Activated T-helper 1 cell treated with Interleukin-2 at 50 U/mL for 16 hours (primary cell): ENCODE results near the gene SLC22A2.
"Not testable (repeated sequence)": the region's sequence is repeated elsewhere in the genome, so short reads cannot be mapped to it uniquely, and the experiment has no call there.

Source experiments
- DNase-seq: peaks from one replicate; pipeline ENCODE4 v3.0.0-alpha.2; 2020; ENCODE audit warnings: low read depth

SLC22A2 gene

GRCh38 chr6:160258346-160259142 lies at the start of gene SLC22A2:
TSS of gene SLC22A2 (minus strand) at chr6:160258821. CDS start at chr6:160258757, 64 bp downstream.
- no peak for DNase-seq

GRCh38 chr6:160305926-160306713 lies 47.5 kb upstream of the SLC22A2 start:
- DNase-seq: no peak

- DNase-seq: no peak
Measured at GRCh38 chr6:160303806-160304205, 45.2 kb upstream of the SLC22A2 start.

GRCh38 chr6:160302431-160303082 lies 43.9 kb upstream of the SLC22A2 start:
- DNase-seq: not testable (repeated sequence)

GRCh38 chr6:160301339-160301738 lies 42.7 kb upstream of the SLC22A2 start:
- DNase-seq: no peak

- no peak for DNase-seq
Measured at GRCh38 chr6:160300076-160300695, 41.6 kb upstream of the SLC22A2 start.

GRCh38 chr6:160299559-160299958 lies 40.9 kb upstream of the SLC22A2 start:
- no peak for DNase-seq

GRCh38 chr6:160298121-160298520 lies 39.5 kb upstream of the SLC22A2 start:
- DNase-seq: no peak

GRCh38 chr6:160297310-160297709 lies 38.7 kb upstream of the SLC22A2 start:
- no peak for DNase-seq

- no peak for DNase-seq
Measured at GRCh38 chr6:160293844-160294243, 35.2 kb upstream of the SLC22A2 start.

- no peak for DNase-seq
Measured at GRCh38 chr6:160285541-160286105, 27.0 kb upstream of the SLC22A2 start.

GRCh38 chr6:160284575-160284974 lies 26.0 kb upstream of the SLC22A2 start:
- no peak for DNase-seq

GRCh38 chr6:160282444-160282843 lies 23.8 kb upstream of the SLC22A2 start:
- no peak for DNase-seq

GRCh38 chr6:160279850-160280249 lies 21.2 kb upstream of the SLC22A2 start:
- no peak for DNase-seq

- DNase-seq: no peak
Measured at GRCh38 chr6:160278786-160279310, 20.2 kb upstream of the SLC22A2 start.

- DNase-seq: no peak
Measured at GRCh38 chr6:160278311-160278710, 19.7 kb upstream of the SLC22A2 start.

GRCh38 chr6:160277546-160277945 lies 18.9 kb upstream of the SLC22A2 start:
- DNase-seq: no peak

- DNase-seq: no peak
Measured at GRCh38 chr6:160277144-160277543, 18.5 kb upstream of the SLC22A2 start.

- no peak for DNase-seq
Measured at GRCh38 chr6:160276126-160276525, 17.5 kb upstream of the SLC22A2 start.

- no peak for DNase-seq
Measured at GRCh38 chr6:160275511-160276003, 16.9 kb upstream of the SLC22A2 start.

- no peak for DNase-seq
Measured at GRCh38 chr6:160274871-160275510, 16.4 kb upstream of the SLC22A2 start.
